Measurements from ENCODE around the gene RIPOR2. TPM values are rescaled to one million over a fixed set of nuclear protein-coding genes. Genes with fewer than 3 reads are reported as not detected.
"Not testable (repeated sequence)": the region's sequence is repeated elsewhere in the genome, so short reads cannot be mapped to it uniquely, and the experiment has no call there.

Gene RIPOR2
- total RNA-seq, 2 donors from 2014 or later: 4.8 to 5.4 TPM

GRCh38 chr6:24959319-24959718 lies 23.6 kb upstream of the RIPOR2 start:
- intact Hi-C loops (cut with DNase I): no loop called here
- DNase-seq: no peak
- no peak for ATAC-seq

GRCh38 chr6:24957199-24957598 lies 21.4 kb upstream of the RIPOR2 start:
- ATAC-seq: no peak
- intact Hi-C loops (cut with DNase I): no loop called here

GRCh38 chr6:24953726-24954125 lies 18.0 kb upstream of the RIPOR2 start:
- intact Hi-C loops (cut with DNase I): no loop called here
- DNase-seq: no peak
- ATAC-seq: no peak

More at GRCh38 chr6:24957199-24957598, 21.4 kb upstream of the RIPOR2 start:
- DNase-seq: no peak

- intact Hi-C loops (cut with DNase I): no loop called here
- DNase-seq (no peak), ATAC-seq (peak; percentile 53 to 59)
These were observed 16.1 kb upstream of the RIPOR2 start for GRCh38 chr6:24951811-24952299.

GRCh38 chr6:24950218-24950941 lies 14.6 kb upstream of the RIPOR2 start:
- ATAC-seq: no peak

GRCh38 chr6:24949020-24949569 lies 13.3 kb upstream of the RIPOR2 start:
- DNase-seq (no peak), ATAC-seq (peak in 1 of 2 donors; percentile 41)
- intact Hi-C loops (cut with DNase I): no loop called here

More at GRCh38 chr6:24950218-24950941, 14.6 kb upstream of the RIPOR2 start:
- intact Hi-C loops (cut with DNase I): no loop called here
- DNase-seq: no peak

- ATAC-seq; DNase-seq; intact Hi-C loops (cut with DNase I): not testable (repeated sequence)
These were observed 12.5 kb upstream of the RIPOR2 start for GRCh38 chr6:24948261-24948660.

DNA sequence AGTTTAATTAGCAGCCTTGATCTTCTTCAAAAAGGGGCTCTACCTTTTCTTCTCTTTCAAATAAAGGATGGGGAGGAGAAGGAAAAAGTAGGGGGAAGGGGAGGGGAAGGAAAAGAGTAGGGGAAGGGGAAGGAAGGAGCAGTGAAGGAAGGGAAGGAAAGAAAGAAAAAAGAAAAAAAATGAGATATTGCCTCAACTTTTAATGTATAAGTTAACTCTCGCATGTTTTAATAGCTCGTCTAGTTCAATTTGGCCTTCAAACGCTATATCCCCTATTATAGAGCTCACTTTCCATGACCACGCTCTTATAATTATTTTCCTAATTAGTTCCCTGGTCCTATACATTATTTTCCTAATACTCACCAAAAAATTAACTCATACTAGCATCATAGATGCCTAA lies 11.9 kb upstream of the RIPOR2 start:
- ATAC-seq: no peak
- DNase-seq: no peak
- intact Hi-C loops (cut with DNase I): no loop called here

DNA sequence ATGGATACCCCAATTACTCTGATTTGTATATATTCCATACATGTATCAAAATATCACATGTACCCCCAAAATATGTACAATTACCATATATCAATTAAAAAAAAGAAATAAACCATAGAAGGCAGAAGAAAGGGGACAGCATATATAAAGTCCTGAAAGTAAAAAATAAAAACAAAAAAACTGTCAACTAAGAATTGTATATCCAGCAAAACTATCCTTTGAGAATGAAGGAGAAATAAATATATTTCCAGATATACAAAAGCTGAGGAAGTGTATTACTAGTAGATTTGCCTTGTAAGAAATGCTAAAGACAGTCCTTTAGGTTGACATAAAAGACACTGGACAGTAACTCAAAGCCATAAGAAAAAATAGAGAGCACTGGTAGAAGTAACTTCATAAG lies 9.3 kb upstream of the RIPOR2 start:
- ATAC-seq: no peak
- intact Hi-C loops (cut with DNase I): no loop called here
- DNase-seq: no peak

- intact Hi-C loops (cut with DNase I): no loop called here
- ATAC-seq: no peak
- no peak for DNase-seq
These were observed 8.0 kb upstream of the RIPOR2 start for GRCh38 chr6:24943774-24944173.

- ATAC-seq: no peak
- no peak for DNase-seq
- intact Hi-C loops (cut with DNase I): no loop called here
These were observed 4.7 kb upstream of the RIPOR2 start for GRCh38 chr6:24940311-24940917.

DNA sequence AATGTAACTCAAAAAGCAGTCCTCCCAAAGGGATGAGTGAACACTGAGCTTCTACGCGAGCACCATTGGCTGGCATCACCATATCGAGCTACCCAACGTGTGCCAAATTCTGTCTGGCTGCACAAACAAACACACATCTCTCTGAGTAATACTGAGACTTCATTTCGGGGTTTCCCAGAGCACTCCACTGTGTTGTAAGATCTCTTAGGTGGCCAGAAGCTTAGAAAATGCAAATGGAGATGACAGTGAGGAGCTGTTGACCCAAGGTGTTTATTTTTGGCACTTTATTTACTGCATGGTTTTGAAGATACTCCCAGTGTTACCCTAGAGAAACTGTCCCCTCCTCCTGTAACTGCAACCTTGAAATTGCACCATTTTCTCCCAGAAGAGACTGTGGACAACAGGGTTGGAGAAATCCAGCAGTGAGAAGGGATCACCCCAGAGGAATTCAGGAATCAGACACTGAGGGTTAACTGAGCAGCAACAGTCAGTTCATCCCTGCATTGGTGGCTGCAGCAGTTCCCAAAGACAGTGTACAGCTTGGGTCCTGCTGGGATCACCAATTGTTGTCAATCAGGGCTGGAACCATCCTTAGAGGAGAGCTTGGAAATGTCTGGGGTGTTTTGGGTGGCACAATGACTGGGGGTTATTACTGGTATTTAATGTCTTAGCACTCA lies 1.0 kb upstream of the RIPOR2 start:
- peak in 1 of 2 donors; percentile 22 for ATAC-seq
- DNase-seq: no peak
- intact Hi-C loops (cut with DNase I): no loop called here

GRCh38 chr6:24933868-24934401 lies 1.8 kb downstream of the RIPOR2 start:
- no peak for ATAC-seq
- no peak for DNase-seq
- intact Hi-C loops (cut with DNase I): no loop called here

DNA sequence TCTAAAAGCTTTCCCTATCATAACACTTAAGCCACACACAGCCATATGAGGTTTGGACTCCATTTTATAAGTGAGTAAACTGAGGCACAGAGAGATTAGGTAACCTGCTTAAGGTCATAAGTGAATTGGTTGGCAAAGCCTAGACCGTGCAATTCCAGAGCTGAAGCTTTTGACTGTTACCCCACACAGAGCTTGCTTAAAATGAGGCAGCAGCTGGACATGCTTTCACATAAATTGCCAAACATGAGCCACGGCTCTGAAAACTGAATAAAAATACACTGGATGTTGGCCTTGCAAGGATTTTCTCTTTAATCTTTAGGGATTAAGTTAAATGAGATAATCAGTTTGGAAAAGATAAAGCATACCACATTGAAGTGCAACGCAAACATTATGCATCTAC lies 2.5 kb downstream of the RIPOR2 start:
- intact Hi-C loops (cut with DNase I): no loop called here
- no peak for ATAC-seq

DNA sequence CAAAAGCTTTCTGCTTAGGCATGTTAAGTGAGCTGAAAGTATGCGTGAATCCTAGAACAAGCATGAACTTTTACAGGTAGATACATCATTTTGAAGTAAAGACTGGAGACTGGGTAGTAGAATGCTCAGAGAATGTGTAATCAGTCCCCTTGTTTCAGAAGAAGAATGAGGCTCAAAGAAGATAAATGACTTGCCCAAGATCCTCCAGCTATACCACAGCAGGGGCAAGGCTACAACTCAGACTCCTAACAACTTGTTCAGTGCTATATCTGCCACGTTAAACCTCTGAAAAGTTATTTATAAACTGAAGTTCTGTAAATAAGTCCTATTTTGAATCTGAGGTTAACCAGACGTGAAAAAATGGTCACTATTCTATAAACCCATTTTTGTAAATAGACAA lies 2.9 kb downstream of the RIPOR2 start:
- DNase-seq: no peak
- ATAC-seq: no peak
- intact Hi-C loops (cut with DNase I): no loop called here

More for the DNA sequence above, 2.5 kb downstream of the RIPOR2 start:
- no peak for DNase-seq

DNA sequence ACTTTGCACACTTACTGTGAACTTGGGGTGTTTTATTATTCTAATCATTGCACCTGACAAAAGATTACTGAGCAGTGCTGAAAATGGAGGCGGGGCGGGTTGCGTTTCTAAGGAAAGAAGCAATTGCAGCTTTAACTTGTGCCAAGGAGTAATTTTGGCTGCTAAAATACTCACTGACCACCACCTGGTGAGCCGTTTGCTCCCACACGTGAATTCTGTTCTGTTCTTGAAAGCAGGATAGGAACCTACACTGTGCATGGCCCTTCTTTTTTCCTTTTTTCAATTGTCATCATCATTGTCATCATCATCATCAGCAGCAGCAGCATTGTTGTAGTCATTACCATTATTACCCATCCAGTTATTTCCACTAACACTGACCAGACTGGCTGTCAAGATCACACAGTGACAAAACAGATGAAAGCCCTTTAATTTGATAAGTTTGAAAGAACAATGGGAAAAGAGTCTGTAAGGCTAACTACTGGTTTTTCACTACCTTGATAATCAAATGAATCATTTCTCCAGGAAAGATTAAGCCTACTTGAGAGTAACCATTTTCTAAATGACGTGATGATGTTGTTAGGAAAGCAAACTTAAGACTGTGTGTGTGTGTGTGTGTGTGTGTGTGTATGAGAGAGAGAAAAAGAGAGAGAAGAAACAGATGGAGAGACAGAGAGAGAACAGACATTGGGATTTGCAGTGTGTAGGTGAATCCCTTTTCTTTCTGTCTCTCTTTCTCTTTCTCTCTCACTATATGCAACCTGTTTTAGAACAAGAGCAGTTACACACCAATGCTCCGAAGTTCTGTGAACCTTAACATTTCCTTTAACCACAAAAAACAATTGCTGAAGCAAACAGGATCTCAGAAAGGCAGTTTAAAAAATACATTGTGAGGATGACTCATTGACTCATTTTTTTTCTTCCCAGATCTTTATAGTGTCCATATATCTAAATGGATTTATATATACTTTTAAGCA lies 3.8 kb downstream of the RIPOR2 start:
- DNase-seq: no peak
- no peak for ATAC-seq
- intact Hi-C loops (cut with DNase I): no loop called here

- intact Hi-C loops (cut with DNase I): no loop called here
- ATAC-seq (peak; percentile 61 to 69), DNase-seq (no peak)
These were observed 4.5 kb downstream of the RIPOR2 start for GRCh38 chr6:24931296-24931695.

- peak; percentile 58 to 75 for ATAC-seq
- intact Hi-C loops (cut with DNase I): no loop called here
- no peak for DNase-seq
These were observed 5.3 kb downstream of the RIPOR2 start for GRCh38 chr6:24930431-24930871.

All from left cardiac atrium (tissue), 4 donors.